Testis (tissue), 3 donors: ENCODE measurements around the gene SIRT5. TPM values are rescaled to one million over a fixed set of nuclear protein-coding genes. Genes with fewer than 3 reads are reported as not detected.

Source experiments
- DNase-seq: peaks from one replicate; pipeline ENCODE4 v3.0.0-alpha.2; 2019
- H3K27ac ChIP-seq, 2 donors: fragments of 200-600 bp; sonication (generic); one replicate each; pipeline ENCODE4 v1.5.1; 2019
- H3K27me3 ChIP-seq: fragments of 200-600 bp; sonication (generic); one replicate; pipeline ENCODE4 v1.5.1; 2019
- H3K36me3 ChIP-seq: fragments of 200-600 bp; sonication (generic); one replicate; pipeline ENCODE4 v1.5.1; 2017; ENCODE audit warnings: low read depth; ENCODE audit errors: missing control alignments
- H3K4me1 ChIP-seq: fragments of 200-600 bp; sonication (generic); one replicate; pipeline ENCODE4 v1.5.1; 2019
- H3K4me3 ChIP-seq, 2 donors: fragments of 200-600 bp; sonication (generic); one replicate each; pipeline ENCODE4 v1.5.1; 2017 to 2019
- H3K9me3 ChIP-seq: fragments of 200-600 bp; sonication (generic); one replicate; pipeline ENCODE4 v1.5.1; 2017
- POLR2A ChIP-seq: fragments of 450-650 bp; IDR thresholded peaks from one replicate; pipeline ENCODE4 v1.6.1; 2017; ENCODE audit warnings: antibody characterized with exemption, mild to moderate bottlenecking, moderate library complexity
- WGBS, 2 donors: methylation state at CpG; one replicate each; pipeline ENCODE4 v1.1.5; 2018; 5-methylcytosine and 5-hydroxymethylcytosine counted together
- intact Hi-C: fragments of 100-400 bp; cut with DNase I; formaldehyde crosslinking; loops from one replicate; pipeline ENCODE4 v1.15.1; 2023; ENCODE audit warnings: low total_unique reads
- polyA plus RNA-seq: library from polyadenylated mRNA; stranded (reverse); fragments of 350-450 nt; fragmentation: Illumina TruSeq; extraction: RNeasy Lipid Tissue Mini Kit (QIAGEN cat#74804); gene quantifications from one replicate; pipeline ENCODE4 v1.2.3, GENCODE V29; 2014; ENCODE audit warnings: low read depth, low replicate concordance; ENCODE audit not compliant: insufficient read depth
- total RNA-seq, 2 donors: library from RNA; depleted of rRNA; stranded (reverse); fragments of >200 nt; gene quantifications; one replicate each; pipeline ENCODE4 v1.2.3, GENCODE V29; 2016
- TF ChIP-seq, protein P1 (sequence below), 3 experiments: fragments of 450-650 bp in 2 of 3; fragments of 200-600 bp in 1 of 3; sonication (generic) in 1 of 3; IDR thresholded peaks; one replicate each; pipeline ENCODE4 v1.5.1; 2016 to 2019; ENCODE audit warnings: antibody characterized with exemption in 3 of 3, mild to moderate bottlenecking in 2 of 3, moderate library complexity in 1 of 3

Gene SIRT5
- total and polyA plus RNA-seq, 3 donors from 2014 or later = 11.2 to 22.1 (median 15.7) TPM

DNA sequence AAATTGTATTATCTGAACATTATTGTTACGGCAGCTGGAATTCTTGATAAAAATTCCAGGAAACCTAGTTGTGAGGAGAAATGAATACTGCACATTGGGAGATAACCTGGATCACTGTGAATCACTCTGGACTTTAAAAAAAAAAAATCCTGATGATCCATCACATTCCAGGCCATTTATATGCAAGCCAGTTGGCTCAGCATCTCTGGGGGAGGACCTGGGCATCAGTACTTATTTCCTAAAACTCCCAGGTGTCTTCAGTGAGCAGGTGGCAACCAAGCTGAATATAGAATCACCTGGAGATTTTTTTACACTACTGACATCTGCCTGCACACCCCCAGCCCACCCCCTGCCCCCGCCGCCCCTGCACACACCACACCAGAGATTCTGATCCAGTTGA is 39.1 kb upstream of the SIRT5 start:
- TF ChIP-seq POLR2A = no peak
- TF ChIP-seq, protein P1, sequence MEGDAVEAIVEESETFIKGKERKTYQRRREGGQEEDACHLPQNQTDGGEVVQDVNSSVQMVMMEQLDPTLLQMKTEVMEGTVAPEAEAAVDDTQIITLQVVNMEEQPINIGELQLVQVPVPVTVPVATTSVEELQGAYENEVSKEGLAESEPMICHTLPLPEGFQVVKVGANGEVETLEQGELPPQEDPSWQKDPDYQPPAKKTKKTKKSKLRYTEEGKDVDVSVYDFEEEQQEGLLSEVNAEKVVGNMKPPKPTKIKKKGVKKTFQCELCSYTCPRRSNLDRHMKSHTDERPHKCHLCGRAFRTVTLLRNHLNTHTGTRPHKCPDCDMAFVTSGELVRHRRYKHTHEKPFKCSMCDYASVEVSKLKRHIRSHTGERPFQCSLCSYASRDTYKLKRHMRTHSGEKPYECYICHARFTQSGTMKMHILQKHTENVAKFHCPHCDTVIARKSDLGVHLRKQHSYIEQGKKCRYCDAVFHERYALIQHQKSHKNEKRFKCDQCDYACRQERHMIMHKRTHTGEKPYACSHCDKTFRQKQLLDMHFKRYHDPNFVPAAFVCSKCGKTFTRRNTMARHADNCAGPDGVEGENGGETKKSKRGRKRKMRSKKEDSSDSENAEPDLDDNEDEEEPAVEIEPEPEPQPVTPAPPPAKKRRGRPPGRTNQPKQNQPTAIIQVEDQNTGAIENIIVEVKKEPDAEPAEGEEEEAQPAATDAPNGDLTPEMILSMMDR (IDR thresholded peaks at IDR 0.05) = no peak
- H3K4me1 ChIP-seq = no peaks in the 10 kb centered on the region
- H3K27me3 ChIP-seq = no peaks in the 10 kb centered on the region
- H3K4me3 ChIP-seq = no peak overlapping the region
- DNase-seq = no peak
- no peak overlapping the region for H3K27ac ChIP-seq
- 88 to 92% methylated on average over 2 to 3 of the region's 3 CpGs for WGBS, 2 donors
- H3K9me3 ChIP-seq = no peaks in the 10 kb centered on the region
- no peaks in the 10 kb centered on the region for H3K36me3 ChIP-seq
- intact Hi-C loops = no loop called here

DNA sequence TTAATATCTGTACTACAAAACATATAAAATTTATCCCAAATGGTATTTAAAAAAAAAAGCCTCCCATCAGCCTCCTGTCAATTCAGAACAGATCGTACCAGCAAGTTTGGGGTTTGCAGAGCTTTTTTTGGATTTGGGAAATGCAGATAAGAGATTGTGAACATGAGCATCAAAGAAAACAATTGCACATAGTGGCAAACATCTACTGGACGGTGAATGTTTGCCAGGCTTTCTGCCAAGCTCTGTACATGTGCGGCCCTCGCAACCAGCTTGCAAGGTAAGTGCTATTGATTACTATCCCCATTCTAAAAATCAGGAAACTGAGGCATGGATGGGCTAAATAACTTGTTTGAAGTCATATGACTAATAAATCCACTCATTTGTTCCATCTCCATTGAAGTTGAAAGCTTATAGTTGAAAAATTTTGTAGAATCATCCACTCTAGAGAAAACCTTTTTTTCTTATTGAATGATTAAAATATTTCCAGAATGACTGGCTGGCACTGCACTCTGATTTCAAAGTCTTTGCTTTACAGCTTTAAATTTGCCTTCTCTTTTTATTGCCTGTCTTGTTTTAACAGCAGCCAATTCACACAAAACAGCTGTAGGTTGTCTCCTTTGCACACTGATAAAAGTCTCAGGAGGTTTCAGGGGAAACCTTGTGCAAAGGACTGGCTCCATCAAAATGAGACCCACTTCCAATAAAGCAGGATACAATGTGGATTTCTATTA is 37.4 kb upstream of the SIRT5 start:
- Histone ChIP-seq H3K9me3 (no peaks in the 10 kb centered on the region), H3K4me1 (no peaks in the 10 kb centered on the region), H3K27me3 (no peaks in the 10 kb centered on the region), H3K27ac (no peak overlapping the region), H3K4me3 (no peak overlapping the region), H3K36me3 (no peaks in the 10 kb centered on the region)
- no peak for DNase-seq
- TF ChIP-seq, protein P1 (IDR thresholded peaks at IDR 0.05) = no peak
- no peak for TF ChIP-seq POLR2A
- intact Hi-C loops = no loop called here
- 86 to 95% methylated on average over 4 of the region's 4 CpGs for WGBS, 2 donors

DNA sequence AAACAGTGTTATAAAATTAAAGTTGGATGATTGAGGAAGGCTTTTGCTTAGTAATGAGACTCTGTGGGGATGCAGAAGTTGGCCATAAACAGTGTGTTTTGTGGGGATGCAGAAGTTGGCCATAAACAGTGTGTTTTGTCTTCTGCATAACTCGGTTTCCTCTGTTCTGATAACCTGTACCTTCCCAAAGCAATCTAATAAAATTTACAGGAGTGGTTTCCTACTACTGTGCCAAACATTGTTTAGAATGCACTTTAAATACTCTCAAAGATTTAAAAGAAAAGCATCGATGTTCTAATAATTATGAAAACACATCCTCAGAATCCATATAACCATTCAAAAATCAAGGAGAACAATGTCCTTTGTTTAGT is 36.9 kb upstream of the SIRT5 start:
- intact Hi-C loops = no loop called here
- no peaks in the 10 kb centered on the region for H3K9me3 ChIP-seq
- H3K36me3 ChIP-seq = no peaks in the 10 kb centered on the region
- no peak overlapping the region for H3K4me3 ChIP-seq
- WGBS, 2 donors = 77 to 84% methylated on average over 2 of the region's 2 CpGs
- no peak overlapping the region for H3K27ac ChIP-seq
- H3K4me1 ChIP-seq = no peaks in the 10 kb centered on the region
- no peak for TF ChIP-seq POLR2A
- TF ChIP-seq, protein P1 (IDR thresholded peaks at IDR 0.05) = no peak
- no peaks in the 10 kb centered on the region for H3K27me3 ChIP-seq
- DNase-seq = no peak

DNA sequence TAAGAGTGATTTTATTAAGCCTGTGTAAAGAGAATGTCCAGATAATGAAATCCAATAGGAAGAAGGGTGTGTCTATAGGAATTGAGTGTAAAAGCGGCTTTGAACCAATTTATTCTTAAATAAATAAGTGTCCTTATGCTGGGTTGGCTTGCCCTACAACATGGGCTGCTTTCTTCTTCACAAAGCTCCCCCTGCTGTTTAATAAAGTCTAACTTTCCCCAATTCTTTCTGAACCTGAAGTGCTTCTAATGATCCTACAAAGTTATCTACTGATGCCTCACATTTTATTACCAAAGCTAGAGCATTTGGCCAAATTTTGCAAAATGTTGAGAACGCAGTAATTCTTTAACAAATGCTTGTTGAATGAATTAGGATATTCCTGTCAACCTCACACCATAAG is 36.3 kb upstream of the SIRT5 start:
- intact Hi-C loops = no loop called here
- DNase-seq = no peak
- WGBS, 2 donors = 61 to 62% methylated on average over 2 of the region's 2 CpGs
- Histone ChIP-seq H3K27ac (no peak overlapping the region), H3K36me3 (no peaks in the 10 kb centered on the region), H3K4me1 (no peaks in the 10 kb centered on the region), H3K4me3 (no peak overlapping the region), H3K27me3 (no peaks in the 10 kb centered on the region), H3K9me3 (no peaks in the 10 kb centered on the region)
- TF ChIP-seq, protein P1 (IDR thresholded peaks at IDR 0.05) = peak; percentile 12 to 15 (median 13)
- no peak for TF ChIP-seq POLR2A

DNA sequence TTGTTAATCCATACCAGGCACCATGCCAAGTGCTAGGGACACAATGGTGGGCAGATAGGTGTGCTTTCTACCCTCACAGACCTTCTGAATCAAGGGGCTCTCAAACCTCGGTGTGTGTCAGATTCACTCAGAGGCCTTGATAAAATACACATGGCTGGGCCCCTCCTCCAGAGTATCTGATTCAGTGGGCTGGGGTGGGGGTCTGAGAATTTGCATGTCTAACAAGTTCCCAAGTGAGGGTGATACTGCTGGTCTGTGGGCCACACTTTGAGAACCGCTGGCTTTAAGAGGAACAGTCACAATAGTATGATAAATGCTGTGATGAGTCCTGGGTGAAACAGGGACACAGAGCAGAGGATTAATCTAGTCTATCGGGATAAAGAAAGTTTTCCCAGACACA is 35.8 kb upstream of the SIRT5 start:
- H3K36me3 ChIP-seq = no peaks in the 10 kb centered on the region
- DNase-seq = no peak
- H3K27me3 ChIP-seq = no peaks in the 10 kb centered on the region
- H3K4me1 ChIP-seq = no peaks in the 10 kb centered on the region
- H3K27ac ChIP-seq = no peak overlapping the region
- intact Hi-C loops = no loop called here
- no peak overlapping the region for H3K4me3 ChIP-seq
- H3K9me3 ChIP-seq = no peaks in the 10 kb centered on the region
- no peak for TF ChIP-seq POLR2A
- TF ChIP-seq, protein P1 (IDR thresholded peaks at IDR 0.05) = no peak
- WGBS, 2 donors = 85 to 95% methylated on average over 3 of the region's 3 CpGs
